Prostate gland (tissue), 2 donors: ENCODE measurements around the gene MCMBP. TPM values are rescaled to one million over a fixed set of nuclear protein-coding genes. Genes with fewer than 3 reads are reported as not detected.

ENCODE experiments used
- DNase-seq: peaks from one replicate; pipeline ENCODE4 v3.0.0-alpha.2; 2019; ENCODE audit warnings: low spot score
- H3K27ac ChIP-seq, 2 donors: fragments of 200-600 bp; sonication (generic); 2 replicates each; pipeline ENCODE4 v1.5.1; 2017 to 2019
- H3K27me3 ChIP-seq: fragments of 200-600 bp; sonication (generic); replicated peaks from 2 replicates; pipeline ENCODE4 v1.5.1; 2019; ENCODE audit not compliant: insufficient read depth
- H3K36me3 ChIP-seq, 2 donors: fragments of 200-600 bp; sonication (generic); 1 replicate in 1 of 2; 2 replicates in 1 of 2; pipeline versions ENCODE4 v1.5.1 to v1.8.1; 2017 to 2019
- H3K4me1 ChIP-seq: fragments of 200-600 bp; sonication (generic); replicated peaks from 2 replicates; pipeline ENCODE4 v1.5.1; 2019
- H3K4me3 ChIP-seq, 2 donors: fragments of 200-600 bp; sonication (generic); 2 replicates each; pipeline ENCODE4 v1.5.1; 2017 to 2019
- H3K9me3 ChIP-seq: fragments of 200-600 bp; sonication (generic); 2 replicates; pipeline ENCODE4 v1.5.1; 2017
- POLR2A ChIP-seq: fragments of 450-650 bp; IDR thresholded peaks from one replicate; pipeline ENCODE4 v1.6.1; 2016; ENCODE audit warnings: antibody characterized with exemption, mild to moderate bottlenecking
- POLR2AphosphoS5 ChIP-seq: sonication (generic); formaldehyde crosslinking; IDR thresholded peaks from one replicate; pipeline ENCODE4 v1.6.1; 2017; ENCODE audit warnings: antibody characterized with exemption
- WGBS: methylation state at CpG from one replicate; pipeline ENCODE4 v1.1.5; 2018; 5-methylcytosine and 5-hydroxymethylcytosine counted together
- intact Hi-C: fragments of 100-400 bp; cut with DNase I; formaldehyde crosslinking; loops from one replicate; pipeline ENCODE4 v1.14.2; 2022
- total RNA-seq, 2 donors: library from RNA; depleted of rRNA; stranded (reverse); fragments of >200 nt; gene quantifications; one replicate each; pipeline ENCODE4 v1.1.0, GENCODE V29; 2016
- TF ChIP-seq, protein P1 (sequence below), 4 experiments: fragments of 200-600 bp in 2 of 4; fragments of 450-650 bp in 2 of 4; sonication (generic) in 2 of 4; IDR thresholded peaks; 1 replicate in 3 of 4; 2 replicates in 1 of 4; pipeline ENCODE4 v1.5.1; 2016 to 2019; ENCODE audit warnings: antibody characterized with exemption in 4 of 4, mild to moderate bottlenecking in 2 of 4, moderate library complexity in 2 of 4

The MCMBP gene
- total RNA-seq, 2 donors from 2014 or later = 37.6 to 45.4 TPM

DNA sequence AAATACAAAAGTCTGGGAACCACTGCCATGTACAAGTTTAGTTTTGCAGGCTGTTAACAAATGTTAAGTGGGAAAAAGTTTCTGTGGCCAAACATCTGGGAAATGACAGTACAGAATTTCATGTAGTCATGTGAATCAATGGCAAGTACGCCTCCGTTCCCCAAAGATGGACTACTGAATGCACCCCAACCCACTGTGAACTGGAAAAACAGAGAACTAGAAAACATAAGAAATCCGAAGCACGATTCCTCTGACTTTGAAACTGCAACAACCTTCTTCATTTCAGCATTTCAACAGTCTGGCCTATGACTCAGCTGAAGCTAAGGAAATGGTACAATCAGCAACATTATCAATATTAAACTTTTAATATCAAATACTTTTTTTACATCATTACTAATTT is 41.8 kb downstream of the MCMBP start:
- Histone ChIP-seq H3K27me3 (no peaks in the 10 kb centered on the region), H3K4me1 (no peaks in the 10 kb centered on the region), H3K9me3 (no peaks in the 10 kb centered on the region), H3K27ac (no peak overlapping the region), H3K4me3 (no peak overlapping the region), H3K36me3 (peaks cover 0 to 15% of the 10 kb centered on the region in 2 donors)
- 82% methylated on average over 4 of the region's 4 CpGs for WGBS
- TF ChIP-seq POLR2A (no peak), POLR2AphosphoS5 (no peak)
- TF ChIP-seq, protein P1, sequence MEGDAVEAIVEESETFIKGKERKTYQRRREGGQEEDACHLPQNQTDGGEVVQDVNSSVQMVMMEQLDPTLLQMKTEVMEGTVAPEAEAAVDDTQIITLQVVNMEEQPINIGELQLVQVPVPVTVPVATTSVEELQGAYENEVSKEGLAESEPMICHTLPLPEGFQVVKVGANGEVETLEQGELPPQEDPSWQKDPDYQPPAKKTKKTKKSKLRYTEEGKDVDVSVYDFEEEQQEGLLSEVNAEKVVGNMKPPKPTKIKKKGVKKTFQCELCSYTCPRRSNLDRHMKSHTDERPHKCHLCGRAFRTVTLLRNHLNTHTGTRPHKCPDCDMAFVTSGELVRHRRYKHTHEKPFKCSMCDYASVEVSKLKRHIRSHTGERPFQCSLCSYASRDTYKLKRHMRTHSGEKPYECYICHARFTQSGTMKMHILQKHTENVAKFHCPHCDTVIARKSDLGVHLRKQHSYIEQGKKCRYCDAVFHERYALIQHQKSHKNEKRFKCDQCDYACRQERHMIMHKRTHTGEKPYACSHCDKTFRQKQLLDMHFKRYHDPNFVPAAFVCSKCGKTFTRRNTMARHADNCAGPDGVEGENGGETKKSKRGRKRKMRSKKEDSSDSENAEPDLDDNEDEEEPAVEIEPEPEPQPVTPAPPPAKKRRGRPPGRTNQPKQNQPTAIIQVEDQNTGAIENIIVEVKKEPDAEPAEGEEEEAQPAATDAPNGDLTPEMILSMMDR (IDR thresholded peaks at IDR 0.05) = no peak
- no peak for DNase-seq
- intact Hi-C loops = no loop called here

DNA sequence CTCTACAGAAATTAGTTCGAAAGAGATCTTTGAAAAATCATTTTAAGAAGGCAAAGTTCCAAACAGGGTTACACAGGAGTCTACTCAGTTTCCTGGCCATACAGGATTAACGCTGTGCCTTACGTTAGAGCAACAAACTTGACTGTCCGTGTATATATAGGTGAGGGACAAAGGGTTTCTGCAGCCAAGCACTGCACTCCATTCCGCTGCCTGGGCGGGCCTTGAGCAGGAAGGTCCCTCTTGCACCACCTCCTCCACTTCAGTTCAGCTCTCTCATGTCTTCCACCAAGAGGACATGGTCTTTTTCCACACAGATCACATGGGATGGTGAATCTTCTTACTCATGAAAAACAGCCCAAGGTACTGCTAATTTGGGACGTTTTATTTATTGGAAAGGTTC is 43.2 kb downstream of the MCMBP start:
- no peak overlapping the region for H3K4me3 ChIP-seq
- TF ChIP-seq POLR2AphosphoS5 = no peak
- TF ChIP-seq POLR2A = no peak
- TF ChIP-seq, protein P1 (IDR thresholded peaks at IDR 0.05) = no peak
- H3K36me3 ChIP-seq = peaks cover 0 to 14% of the 10 kb centered on the region in 2 donors
- H3K27ac ChIP-seq = no peak overlapping the region
- DNase-seq = no peak
- intact Hi-C loops = no loop called here
- WGBS = 85% methylated on average over 7 of the region's 7 CpGs
- no peaks in the 10 kb centered on the region for H3K27me3 ChIP-seq
- no peaks in the 10 kb centered on the region for H3K4me1 ChIP-seq
- no peaks in the 10 kb centered on the region for H3K9me3 ChIP-seq

- Histone ChIP-seq H3K4me3 (no peak overlapping the region), H3K4me1 (no peaks in the 10 kb centered on the region), H3K27me3 (no peaks in the 10 kb centered on the region), H3K27ac (no peak overlapping the region), H3K36me3 (peaks cover 0 to 13% of the 10 kb centered on the region in 2 donors), H3K9me3 (no peaks in the 10 kb centered on the region)
- TF ChIP-seq, protein P1 (IDR thresholded peaks at IDR 0.05) = no peak
- TF ChIP-seq POLR2A (no peak), POLR2AphosphoS5 (no peak)
- WGBS = 81% methylated on average over 4 of the region's 4 CpGs
- DNase-seq = no peak
- intact Hi-C loops = no loop called here
These were observed 45.2 kb downstream of the MCMBP start for GRCh38 chr10:119827430-119827829.

DNA sequence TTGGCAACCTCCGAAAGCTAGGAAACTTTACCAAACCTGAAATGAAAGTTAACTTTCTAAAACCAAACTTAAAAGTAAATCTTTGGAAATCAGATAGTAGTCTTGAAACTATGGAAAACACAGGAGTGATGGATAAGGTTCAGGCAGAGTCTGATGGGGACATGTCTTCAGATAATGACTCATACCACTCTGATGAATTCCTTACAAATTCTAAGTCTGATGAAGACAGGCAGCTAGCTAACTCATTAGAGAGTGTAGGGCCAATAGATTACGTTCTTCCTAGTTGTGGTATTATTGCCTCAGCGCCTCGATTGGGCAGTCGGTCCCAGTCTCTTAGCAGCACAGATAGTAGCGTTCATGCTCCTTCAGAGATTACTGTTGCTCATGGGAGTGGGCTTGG is 45.9 kb downstream of the MCMBP start:
- H3K27me3 ChIP-seq = no peaks in the 10 kb centered on the region
- no peaks in the 10 kb centered on the region for H3K4me1 ChIP-seq
- 87% methylated on average over 6 of the region's 6 CpGs for WGBS
- no peak for DNase-seq
- no peak overlapping the region for H3K27ac ChIP-seq
- no peaks in the 10 kb centered on the region for H3K9me3 ChIP-seq
- intact Hi-C loops = no loop called here
- H3K36me3 ChIP-seq = peaks cover 0 to 6% of the 10 kb centered on the region in 2 donors
- TF ChIP-seq, protein P1 (IDR thresholded peaks at IDR 0.05) = no peak
- TF ChIP-seq POLR2A = no peak
- no peak for TF ChIP-seq POLR2AphosphoS5
- no peak overlapping the region for H3K4me3 ChIP-seq

DNA sequence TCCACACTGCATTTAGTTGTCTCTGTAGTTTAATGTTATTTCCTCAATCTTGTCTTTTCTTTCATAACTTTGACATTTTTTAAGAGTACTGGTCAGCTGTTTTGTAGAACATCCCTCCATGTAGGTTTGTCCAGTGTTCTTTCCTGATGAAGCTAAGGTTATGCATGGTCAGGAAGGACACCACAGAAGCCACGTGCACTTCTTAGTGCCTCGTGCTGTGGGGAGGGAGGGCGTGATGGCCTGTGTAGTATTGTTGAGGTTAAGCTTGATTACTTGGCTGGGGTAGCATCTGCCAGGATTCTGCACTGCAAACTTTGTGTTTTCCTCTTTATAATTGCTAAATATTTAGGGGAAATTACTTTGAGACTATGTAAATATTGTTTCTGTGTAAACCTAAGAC is 48.3 kb downstream of the MCMBP start:
- DNase-seq = no peak
- Histone ChIP-seq H3K36me3 (peaks cover 0 to under 1% of the 10 kb centered on the region in 2 donors), H3K9me3 (no peaks in the 10 kb centered on the region), H3K4me3 (no peak overlapping the region), H3K27me3 (no peaks in the 10 kb centered on the region), H3K4me1 (no peaks in the 10 kb centered on the region), H3K27ac (no peak overlapping the region)
- intact Hi-C loops = no loop called here
- TF ChIP-seq POLR2AphosphoS5 (no peak), POLR2A (no peak)
- TF ChIP-seq, protein P1 (IDR thresholded peaks at IDR 0.05) = no peak
- WGBS = 88% methylated on average over 3 of the region's 3 CpGs
